DMS 273 (cell line): ENCODE results near the gene CTXND2.
"Not testable (repeated sequence)": the region's sequence is repeated elsewhere in the genome, so short reads cannot be mapped to it uniquely, and the experiment has no call there.

Source experiments
- DNase-seq: peaks from one replicate; lab custom pipeline; 2025; ENCODE audit not compliant: unreplicated experiment; lab: John Stamatoyannopoulos, UW

The CTXND2 gene

GRCh38 chr1:150887018-150887417 lies at the start of gene CTXND2:
CTXND2 (plus strand) TSS chr1:150887136; CDS start chr1:150912315, 25,179 bp downstream.
- no peak for DNase-seq

GRCh38 chr1:150840850-150841249 lies 46.1 kb upstream of the CTXND2 start:
- not testable (repeated sequence) for DNase-seq

- DNase-seq: no peak
Measured at GRCh38 chr1:150841626-150842025, 45.3 kb upstream of the CTXND2 start.

GRCh38 chr1:150842343-150842742 lies 44.6 kb upstream of the CTXND2 start:
- DNase-seq: no peak

- no peak for DNase-seq
Measured at GRCh38 chr1:150842964-150843363, 44.0 kb upstream of the CTXND2 start.

GRCh38 chr1:150843474-150843873 lies 43.5 kb upstream of the CTXND2 start:
- no peak for DNase-seq

- no peak for DNase-seq
Measured at GRCh38 chr1:150846473-150847146, 40.3 kb upstream of the CTXND2 start.

- DNase-seq: not testable (repeated sequence)
Measured at GRCh38 chr1:150850801-150851362, 36.1 kb upstream of the CTXND2 start.

- DNase-seq: not testable (repeated sequence)
Measured at GRCh38 chr1:150852734-150853133, 34.2 kb upstream of the CTXND2 start.

GRCh38 chr1:150863724-150864123 lies 23.2 kb upstream of the CTXND2 start:
- no peak for DNase-seq

- not testable (repeated sequence) for DNase-seq
Measured at GRCh38 chr1:150864200-150864599, 22.7 kb upstream of the CTXND2 start.

GRCh38 chr1:150869683-150870082 lies 17.3 kb upstream of the CTXND2 start:
- DNase-seq: no peak

GRCh38 chr1:150872572-150872971 lies 14.4 kb upstream of the CTXND2 start:
- no peak for DNase-seq

- no peak for DNase-seq
Measured at GRCh38 chr1:150873521-150873920, 13.4 kb upstream of the CTXND2 start.

- DNase-seq: no peak
Measured at GRCh38 chr1:150874455-150875196, 12.3 kb upstream of the CTXND2 start.

- DNase-seq: peak; percentile 100
Measured at GRCh38 chr1:150875197-150876118, 11.5 kb upstream of the CTXND2 start.

- DNase-seq: peak; percentile 100
Measured at GRCh38 chr1:150876119-150876454, 10.8 kb upstream of the CTXND2 start.

GRCh38 chr1:150878931-150879330 lies 8.0 kb upstream of the CTXND2 start:
- not testable (repeated sequence) for DNase-seq

- DNase-seq: no peak
Measured at GRCh38 chr1:150881331-150882070, 5.4 kb upstream of the CTXND2 start.

- DNase-seq: not testable (repeated sequence)
Measured at GRCh38 chr1:150883121-150883520, 3.8 kb upstream of the CTXND2 start.
